Motor neuron (in vitro differentiated cells): ENCODE results near the gene MAST1. TPM values are rescaled to one million over a fixed set of nuclear protein-coding genes. Genes with fewer than 3 reads are reported as not detected.
"Not testable (repeated sequence)": the region's sequence is repeated elsewhere in the genome, so short reads cannot be mapped to it uniquely, and the experiment has no call there.

Source experiments
- ATAC-seq, 8 experiments: fragments of 200-7000 bp; cut with Tn5 transposase; replicated peaks in 6 of 8; 2 replicates each; pipeline ENCODE4 v1.8.0; 2021; ENCODE audit warnings: mild to moderate bottlenecking in 8 of 8, moderate library complexity in 8 of 8
- H3K27ac ChIP-seq, 2 donors: fragments of 250-450 bp; sonication (Bioruptor Pico); 2 replicates each; pipeline ENCODE4 v1.9.0; 2021; ENCODE audit warnings: antibody characterized with exemption in 2 of 2, mild to moderate bottlenecking in 2 of 2, moderate library complexity in 1 of 2
- H3K4me1 ChIP-seq, 2 donors: fragments of 250-450 bp; sonication (Bioruptor Pico); replicated peaks in 1 of 2; 2 replicates each; pipeline ENCODE4 v1.6.1; 2021; ENCODE audit warnings: antibody characterized with exemption in 2 of 2, mild to moderate bottlenecking in 2 of 2, moderate library complexity in 1 of 2
- H3K4me3 ChIP-seq, 5 donors: fragments of 250-450 bp; sonication (Bioruptor Pico); 2 replicates each; pipeline ENCODE4 v1.9.0; 2021; ENCODE audit warnings: antibody characterized with exemption in 5 of 5, mild to moderate bottlenecking in 5 of 5, moderate library complexity in 4 of 5
- WGBS, 10 experiments: fragments of 450-650 bp; shearing (Covaris generic); methylation state at CpG; one replicate each; pipeline ENCODE4 v1.0.0; 2022; 5-methylcytosine and 5-hydroxymethylcytosine counted together
- in situ Hi-C, 9 experiments: fragments of 400-800 bp; cut with MboI; loops; one replicate each; pipeline ENCODE4 v1.15.0; 2021; ENCODE audit warnings: low sequenced_read_pairs in 9 of 9, low pct_unique_long_range_greater_than_20kb in 2 of 9; ENCODE audit not compliant: unreplicated experiment in 9 of 9
- total RNA-seq, 8 experiments: library from RNA; unstranded; fragments of 300-600 nt; gene quantifications; 2 replicates each; pipeline versions ENCODE4 v1.2.3 to v1.2.4, GENCODE V29; 2022

MAST1 gene
- total RNA-seq, 8 experiments from 2014 or later = 0.25 to 41.1 (median 16.6) TPM

- Histone ChIP-seq H3K27ac (peak overlapping the region in 1 of 2 donors; percentile 61), H3K4me3 (no peak overlapping the region), H3K4me1 (peaks cover 15 to 25% of the 10 kb centered on the region in 2 donors)
- in situ Hi-C loops = no loop called here
- ATAC-seq = peak in 2 of 8 experiments; percentile 11 to 15
- WGBS, 10 experiments = 20 to 100% (median 80%) methylated on average over 1 to 7 of the region's 12 CpGs; no CpG with 5 or more reads in 2 of the 10 experiments
Measured at GRCh38 chr19:12913851-12914690, 75.8 kb downstream of the MAST1 start.

DNA sequence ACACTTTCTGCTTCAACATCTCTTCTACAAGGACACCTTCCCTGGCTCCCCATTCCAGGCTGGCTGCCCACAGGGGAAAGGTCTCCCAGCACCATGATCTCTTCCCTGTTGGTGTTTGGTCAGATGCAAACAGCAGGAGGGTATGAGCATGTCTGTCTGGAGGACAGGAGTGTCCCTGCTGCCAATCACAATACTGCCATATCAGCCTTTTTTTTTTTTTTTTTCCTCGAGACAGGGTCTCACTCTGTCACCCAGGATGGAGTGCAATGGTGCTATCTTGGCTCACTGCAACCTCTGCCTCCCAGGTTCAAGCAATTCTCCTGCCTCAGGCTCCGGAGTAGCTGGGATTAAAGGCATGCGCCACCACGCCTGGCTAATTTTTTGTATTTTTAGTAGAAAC, 77.5 kb downstream of the MAST1 start:
- peaks cover 15 to 20% of the 10 kb centered on the region in 2 donors for H3K4me1 ChIP-seq
- H3K4me3 ChIP-seq, in situ Hi-C loops, H3K27ac ChIP-seq, ATAC-seq: not testable (repeated sequence)
- WGBS, 10 experiments = 29 to 90% (median 75%) methylated on average over 1 to 2 of the region's 4 CpGs; no CpG with 5 or more reads in 7 of the 10 experiments

GRCh38 chr19:12918253-12918652, 79.9 kb downstream of the MAST1 start:
- no peak overlapping the region for H3K27ac ChIP-seq
- in situ Hi-C loops = no loop called here

DNA sequence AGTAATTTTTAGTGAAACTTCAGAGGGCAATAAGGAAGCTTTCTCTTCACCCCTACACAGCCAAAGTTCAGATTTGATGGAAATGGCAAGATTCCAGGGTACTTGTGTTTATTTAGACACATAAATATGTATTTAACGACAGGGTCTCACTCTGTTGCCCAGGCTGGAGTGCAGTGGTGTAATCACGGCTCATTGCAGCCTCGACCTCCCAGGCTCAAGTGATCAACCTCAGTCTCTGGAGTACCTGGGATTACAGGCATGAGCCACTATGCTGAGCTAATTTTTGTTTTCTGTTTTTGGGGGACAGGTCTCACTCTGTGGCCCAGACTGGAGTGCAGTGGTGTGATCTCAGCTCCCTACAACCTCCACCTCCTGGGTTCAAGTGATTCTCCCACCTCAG, 82.7 kb downstream of the MAST1 start:
- in situ Hi-C loops = no loop called here
- ATAC-seq = no peak
- no peak overlapping the region for H3K27ac ChIP-seq

More at GRCh38 chr19:12918253-12918652, 79.9 kb downstream of the MAST1 start:
- H3K4me1 ChIP-seq = peaks cover 4 to 8% of the 10 kb centered on the region in 2 donors
- H3K4me3 ChIP-seq = no peak overlapping the region
- 80 to 100% (median 85%) methylated on average over 3 to 5 of the region's 14 CpGs; no CpG with 5 or more reads in 5 of the 10 experiments for WGBS, 10 experiments
- no peak for ATAC-seq

DNA sequence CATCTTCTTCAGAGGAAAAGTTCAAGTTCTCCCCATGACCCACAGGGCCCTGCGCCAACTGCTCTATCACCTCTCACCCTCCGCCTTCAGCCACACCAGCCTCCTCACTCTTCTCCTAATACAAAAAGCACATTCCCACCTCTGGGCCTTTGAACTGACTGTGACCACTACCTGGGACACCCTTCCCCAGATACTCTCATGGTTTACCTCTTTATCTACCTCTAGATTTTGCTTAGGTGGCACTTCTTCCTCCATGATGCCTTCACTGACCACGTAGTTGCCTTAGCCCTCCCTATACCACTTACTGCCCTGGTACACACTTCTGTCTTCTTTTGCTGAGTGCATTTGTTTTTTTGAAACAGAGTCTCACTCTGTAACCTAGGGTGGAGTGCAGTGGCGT, 84.6 kb downstream of the MAST1 start:
- Histone ChIP-seq H3K27ac (no peak overlapping the region), H3K4me1 (no peaks in the 10 kb centered on the region), H3K4me3 (no peak overlapping the region)
- in situ Hi-C loops = no loop called here
- WGBS, 10 experiments = 92 to 100% (median 98%) methylated on average over 1 to 4 of the region's 4 CpGs; no CpG with 5 or more reads in 4 of the 10 experiments
- no peak for ATAC-seq

More for the DNA sequence above, 82.7 kb downstream of the MAST1 start:
- 10 to 100% (median 100%) methylated on average over 1 to 3 of the region's 3 CpGs; no CpG with 5 or more reads in 5 of the 10 experiments for WGBS, 10 experiments
- Histone ChIP-seq H3K4me3 (no peak overlapping the region), H3K4me1 (no peaks in the 10 kb centered on the region)

Other genes starting within 250 kb of the MAST1 start
- 10 to 100 TPM in 1 of 8 experiments, 1 to 10 TPM in 7; 6.0 to 11.1 (median 7.3) TPM for gene ZNF490, start 227.7 kb upstream of the MAST1 start, total RNA-seq
- 10 to 100 TPM; 12.1 to 26.4 (median 17.6) TPM for gene ZNF791, start 227.6 kb upstream of the MAST1 start, total RNA-seq
- gene MAN2B1, start 171.8 kb upstream of the MAST1 start, total RNA-seq = 10 to 100 TPM; 12.3 to 95.9 (median 38.0) TPM
- 10 to 100 TPM; 11.4 to 18.0 (median 14.6) TPM for gene WDR83, start 171.7 kb upstream of the MAST1 start, total RNA-seq
- 100 to 1,000 TPM in 2 of 8 experiments, 10 to 100 TPM in 6; 49.1 to 112 (median 79.9) TPM for gene DHPS, start 156.6 kb upstream of the MAST1 start, total RNA-seq
- gene GNG14, start 150.5 kb upstream of the MAST1 start, total RNA-seq = 1 to 10 TPM in 2 of 8 experiments, not detected in 6; 3.7 to 5.7 TPM
- gene FBXW9, start 141.9 kb upstream of the MAST1 start, total RNA-seq = 10 to 100 TPM in 6 of 8 experiments, 1 to 10 TPM in 2; 4.1 to 21.2 (median 11.7) TPM
- 100 to 1,000 TPM in 2 of 8 experiments, 10 to 100 TPM in 6; 51.3 to 119 (median 67.1) TPM for gene TNPO2, start 114.6 kb upstream of the MAST1 start, total RNA-seq
- 100 to 1,000 TPM; 103 to 157 (median 125) TPM for gene TRIR, start 103.8 kb upstream of the MAST1 start, total RNA-seq
- gene GET3, start 101.0 kb upstream of the MAST1 start, total RNA-seq = 10 to 100 TPM; 43.3 to 94.2 (median 62.3) TPM
- gene BEST2, start 86.7 kb upstream of the MAST1 start, total RNA-seq = under 1 TPM in 5 of 8 experiments, not detected in 3; 0.11 to 1.00 (median 0.42) TPM
- 10 to 100 TPM in 7 of 8 experiments, 1 to 10 TPM in 1; 8.0 to 40.9 (median 12.9) TPM for gene HOOK2, start 63.0 kb upstream of the MAST1 start, total RNA-seq
- 100 to 1,000 TPM in 1 of 8 experiments, 10 to 100 TPM in 7; 11.0 to 115 (median 45.8) TPM for gene JUNB, start 47.0 kb upstream of the MAST1 start, total RNA-seq
- gene PRDX2, start 36.7 kb upstream of the MAST1 start, total RNA-seq = 100 to 1,000 TPM; 293 to 612 (median 357) TPM
- gene THSD8, start 36.4 kb upstream of the MAST1 start, total RNA-seq = 1 to 10 TPM in 3 of 8 experiments, under 1 TPM in 2, not detected in 3; 0.25 to 7.7 (median 1.1) TPM
- 10 to 100 TPM in 5 of 8 experiments, 1 to 10 TPM in 3; 4.2 to 42.4 (median 12.3) TPM for gene RNASEH2A, start 31.9 kb upstream of the MAST1 start, total RNA-seq
- 1 to 10 TPM in 3 of 8 experiments, under 1 TPM in 4, not detected in 1; 0.56 to 1.9 (median 0.92) TPM for gene RTBDN, start 3.9 kb upstream of the MAST1 start, total RNA-seq
- 10 to 100 TPM in 4 of 8 experiments, 1 to 10 TPM in 4; 2.2 to 70.1 (median 11.9) TPM for gene DNASE2, start 42.9 kb downstream of the MAST1 start, total RNA-seq
- under 1 TPM in 4 of 8 experiments, not detected in 4; 0.11 to 0.33 (median 0.21) TPM for gene KLF1, start 48.7 kb downstream of the MAST1 start, total RNA-seq
- gene GCDH, start 52.6 kb downstream of the MAST1 start, total RNA-seq = 10 to 100 TPM in 5 of 8 experiments, 1 to 10 TPM in 3; 6.4 to 42.4 (median 17.4) TPM
- gene SYCE2, start 80.8 kb downstream of the MAST1 start, total RNA-seq = 1 to 10 TPM in 1 of 8 experiments, under 1 TPM in 6, not detected in 1; 0.23 to 1.0 (median 0.71) TPM
- 100 to 1,000 TPM in 3 of 8 experiments, 10 to 100 TPM in 5; 49.5 to 112 (median 74.9) TPM for gene FARSA, start 95.2 kb downstream of the MAST1 start, total RNA-seq
- gene CALR, start 100.1 kb downstream of the MAST1 start, total RNA-seq = 100 to 1,000 TPM; 289 to 982 (median 397) TPM
- 100 to 1,000 TPM in 2 of 8 experiments, 10 to 100 TPM in 6; 41.9 to 114 (median 67.4) TPM for gene RAD23A, start 107.3 kb downstream of the MAST1 start, total RNA-seq
- gene GADD45GIP1, start 118.7 kb downstream of the MAST1 start, total RNA-seq = 10 to 100 TPM; 18.2 to 51.6 (median 28.3) TPM
- gene DAND5, start 131.1 kb downstream of the MAST1 start, total RNA-seq = under 1 TPM in 6 of 8 experiments, not detected in 2; 0.09 to 0.47 (median 0.31) TPM
- gene NFIX, start 157.0 kb downstream of the MAST1 start, total RNA-seq = 10 to 100 TPM in 4 of 8 experiments, under 1 TPM in 4; under 0.01 to 72.3 (median 6.4) TPM